NCI-H524 treated with DMSO at 0.1 percent for 48 hours (cell line): ENCODE results near the gene ARHGAP19.
"Not testable (repeated sequence)": the region's sequence is repeated elsewhere in the genome, so short reads cannot be mapped to it uniquely, and the experiment has no call there.

Experiments used
- DNase-seq: peaks from one replicate; lab custom pipeline; 2025; lab: John Stamatoyannopoulos, UW

Gene ARHGAP19

GRCh38 chr10:97279121-97279815, 13.2 kb downstream of the ARHGAP19 start:
- DNase-seq, result no peak

- peak; percentile 4 for DNase-seq
Observed at GRCh38 chr10:97278491-97278989, 13.9 kb downstream of the ARHGAP19 start.

GRCh38 chr10:97277551-97277950, 14.9 kb downstream of the ARHGAP19 start:
- no peak for DNase-seq

GRCh38 chr10:97274828-97275227, 17.6 kb downstream of the ARHGAP19 start:
- no peak for DNase-seq

GRCh38 chr10:97273700-97274099, 18.7 kb downstream of the ARHGAP19 start:
- DNase-seq, result no peak

- no peak for DNase-seq
Observed at GRCh38 chr10:97270523-97271154, 21.8 kb downstream of the ARHGAP19 start.

- DNase-seq, result no peak
Observed at GRCh38 chr10:97267671-97268070, 24.8 kb downstream of the ARHGAP19 start.

- DNase-seq, result not testable (repeated sequence)
Observed at GRCh38 chr10:97265095-97265494, 27.3 kb downstream of the ARHGAP19 start.

GRCh38 chr10:97263971-97264370, 28.5 kb downstream of the ARHGAP19 start:
- no peak for DNase-seq

- DNase-seq, result no peak
Observed at GRCh38 chr10:97261656-97262055, 30.8 kb downstream of the ARHGAP19 start.

GRCh38 chr10:97261183-97261582, 31.3 kb downstream of the ARHGAP19 start:
- no peak for DNase-seq

GRCh38 chr10:97259119-97259518, 33.3 kb downstream of the ARHGAP19 start:
- DNase-seq, result no peak

- DNase-seq, result no peak
Observed at GRCh38 chr10:97256356-97256755, 36.1 kb downstream of the ARHGAP19 start.

GRCh38 chr10:97255512-97256293, 36.7 kb downstream of the ARHGAP19 start:
- DNase-seq, result no peak

GRCh38 chr10:97254694-97255093, 37.7 kb downstream of the ARHGAP19 start:
- DNase-seq, result no peak

- no peak for DNase-seq
Observed at GRCh38 chr10:97250952-97251351, 41.5 kb downstream of the ARHGAP19 start.

- no peak for DNase-seq
Observed at GRCh38 chr10:97243836-97244235, 48.6 kb downstream of the ARHGAP19 start.

GRCh38 chr10:97238855-97239254, 53.6 kb downstream of the ARHGAP19 start:
- no peak for DNase-seq

GRCh38 chr10:97235353-97235752, 57.1 kb downstream of the ARHGAP19 start:
- no peak for DNase-seq

- DNase-seq, result no peak
Observed at GRCh38 chr10:97234400-97234799, 58.0 kb downstream of the ARHGAP19 start.

GRCh38 chr10:97230146-97230545, 62.3 kb downstream of the ARHGAP19 start:
- no peak for DNase-seq

- DNase-seq, result no peak
Observed at GRCh38 chr10:97229322-97230015, 63.0 kb downstream of the ARHGAP19 start.
